Prostate gland (tissue), 2 donors: ENCODE data around the gene FSD2.

Source experiments
- POLR2A ChIP-seq: fragments of 450-650 bp; IDR thresholded peaks from one replicate; pipeline ENCODE4 v1.6.1; 2016; ENCODE audit warnings: antibody characterized with exemption, mild to moderate bottlenecking
- TF ChIP-seq, protein P1 (sequence below), 4 experiments: fragments of 200-600 bp in 2 of 4; fragments of 450-650 bp in 2 of 4; sonication (generic) in 2 of 4; IDR thresholded peaks; 1 replicate in 3 of 4; 2 replicates in 1 of 4; pipeline ENCODE4 v1.5.1; 2016 to 2019; ENCODE audit warnings: antibody characterized with exemption in 4 of 4, mild to moderate bottlenecking in 2 of 4, moderate library complexity in 2 of 4

DNA sequence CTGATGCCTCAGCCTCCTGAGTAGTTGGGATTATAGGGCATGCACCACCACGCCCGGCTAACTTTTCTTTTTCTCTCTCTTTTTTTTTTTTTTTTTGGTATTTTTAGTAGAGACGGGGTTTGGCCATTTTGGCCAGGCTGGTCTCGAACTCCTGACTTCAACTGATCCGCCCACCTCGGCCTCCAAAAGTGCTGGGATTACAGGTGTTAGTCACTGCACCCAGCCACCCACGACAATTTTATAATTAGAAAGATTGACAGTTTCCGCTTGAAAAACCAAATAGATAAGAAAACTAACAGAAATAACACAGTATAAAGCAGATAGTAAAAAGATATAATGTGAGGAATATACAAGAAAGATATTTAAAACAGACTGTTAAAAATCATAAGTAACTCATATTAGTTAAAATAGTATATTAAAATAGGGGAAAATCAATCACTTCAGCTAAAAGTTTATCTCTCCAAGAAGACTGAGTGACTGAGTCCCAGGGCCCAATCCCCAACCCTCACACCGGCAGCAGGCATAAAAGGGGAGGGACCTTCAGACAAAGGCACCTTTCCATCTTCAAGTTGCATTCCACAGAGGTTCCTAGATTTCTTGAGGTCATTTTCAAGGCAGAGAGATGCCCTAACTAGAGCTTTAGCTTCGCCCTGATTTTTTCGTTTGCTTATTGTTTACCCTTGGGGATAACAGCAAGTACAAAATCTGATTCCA, 2.2 kb upstream of the FSD2 start:
- TF ChIP-seq, protein P1, sequence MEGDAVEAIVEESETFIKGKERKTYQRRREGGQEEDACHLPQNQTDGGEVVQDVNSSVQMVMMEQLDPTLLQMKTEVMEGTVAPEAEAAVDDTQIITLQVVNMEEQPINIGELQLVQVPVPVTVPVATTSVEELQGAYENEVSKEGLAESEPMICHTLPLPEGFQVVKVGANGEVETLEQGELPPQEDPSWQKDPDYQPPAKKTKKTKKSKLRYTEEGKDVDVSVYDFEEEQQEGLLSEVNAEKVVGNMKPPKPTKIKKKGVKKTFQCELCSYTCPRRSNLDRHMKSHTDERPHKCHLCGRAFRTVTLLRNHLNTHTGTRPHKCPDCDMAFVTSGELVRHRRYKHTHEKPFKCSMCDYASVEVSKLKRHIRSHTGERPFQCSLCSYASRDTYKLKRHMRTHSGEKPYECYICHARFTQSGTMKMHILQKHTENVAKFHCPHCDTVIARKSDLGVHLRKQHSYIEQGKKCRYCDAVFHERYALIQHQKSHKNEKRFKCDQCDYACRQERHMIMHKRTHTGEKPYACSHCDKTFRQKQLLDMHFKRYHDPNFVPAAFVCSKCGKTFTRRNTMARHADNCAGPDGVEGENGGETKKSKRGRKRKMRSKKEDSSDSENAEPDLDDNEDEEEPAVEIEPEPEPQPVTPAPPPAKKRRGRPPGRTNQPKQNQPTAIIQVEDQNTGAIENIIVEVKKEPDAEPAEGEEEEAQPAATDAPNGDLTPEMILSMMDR (IDR thresholded peaks at IDR 0.05) = no peak
- TF ChIP-seq POLR2A = no peak
